GM12878 (cell line): ENCODE results near the gene STXBP5. TPM values are rescaled to one million over a fixed set of nuclear protein-coding genes. Genes with fewer than 3 reads are reported as not detected.

Experiments used
- ATAC-seq: fragments of 200-7000 bp; cut with Tn5 transposase; 3 replicates; pipeline ENCODE4 v1.9.1; 2020; ENCODE audit warnings: mild to moderate bottlenecking, moderate library complexity
- BruUV-seq: library from RNA; stranded (reverse); fragments of 400-500 nt; replicated peaks from 2 replicates; lab custom pipeline; 2021; lab: Mats Ljungman, UMichigan
- CTCF ChIA-PET: fragments of 300-600 bp; sonication (Branson Sonifier 250); formaldehyde crosslinking; extraction: SDS; loops from one replicate; lab custom pipeline; 2021; ENCODE audit warnings: inconsistent platforms; lab: Yijun Ruan, JAX
- POLR2A ChIA-PET: fragments of 350-600 bp; formaldehyde crosslinking; extraction: SDS; loops from one replicate; lab custom pipeline; 2021; ENCODE audit warnings: inconsistent platforms; lab: Charles Lee
- RAD21 ChIA-PET: fragments of 300-600 bp; sonication (Branson Sonifier 250); formaldehyde crosslinking; loops from one replicate; lab custom pipeline; 2023; ENCODE audit warnings: antibody characterized with exemption; ENCODE audit not compliant: unreplicated experiment; lab: Charles Lee
- SMC1A ChIA-PET: fragments of 300-600 bp; sonication (Branson Sonifier 250); formaldehyde crosslinking; loops from one replicate; lab custom pipeline; 2023; ENCODE audit not compliant: unreplicated experiment, uncharacterized antibody; lab: Charles Lee
- DNase-seq: peaks from one replicate; pipeline ENCODE4 v3.0.0-alpha.2; 2011; ENCODE audit warnings: low read depth, low spot score
- FAIRE-seq: peaks from 3 replicates; lab custom pipeline; 2011; peaks lifted over from hg19 to GRCh38; lab: Jason Lieb, UNC
- H2AFZ ChIP-seq: 2 replicates; pipeline ENCODE4 v1.6.0; 2011; ENCODE audit warnings: low read depth, low read length, control low read depth; ENCODE audit not compliant: control insufficient read depth
- H3K27ac ChIP-seq: 2 replicates; pipeline ENCODE4 v1.5.1; 2011; ENCODE audit warnings: control low read depth; ENCODE audit not compliant: control insufficient read depth, insufficient read depth
- H3K27me3 ChIP-seq, 2 experiments: replicated peaks in 1 of 2; 2 replicates each; pipeline versions ENCODE4 v1.6.0 to v1.6.1; 2011; ENCODE audit warnings: low read length in 1 of 2; ENCODE audit not compliant: control insufficient read depth in 2 of 2, insufficient read depth in 2 of 2
- H3K36me3 ChIP-seq, 2 experiments: 2 replicates each; pipeline ENCODE4 v1.5.1; 2011; ENCODE audit warnings: low read length in 1 of 2; ENCODE audit not compliant: control insufficient read depth in 2 of 2, insufficient read depth in 2 of 2
- H3K4me1 ChIP-seq: 2 replicates; pipeline ENCODE4 v1.6.1; 2011; ENCODE audit warnings: mild to moderate bottlenecking, low read length, moderate library complexity, mixed read lengths; ENCODE audit not compliant: control insufficient read depth, insufficient read depth
- H3K4me2 ChIP-seq: 2 replicates; pipeline ENCODE4 v1.6.0; 2011; ENCODE audit warnings: control low read depth; ENCODE audit not compliant: control insufficient read depth, insufficient read depth
- H3K4me3 ChIP-seq: fragments of 200-600 bp; sonication (generic); 2 replicates; pipeline ENCODE4 v1.5.1; 2016
- H3K79me2 ChIP-seq: 2 replicates; pipeline ENCODE4 v1.6.0; 2011; ENCODE audit warnings: low read length; ENCODE audit not compliant: control insufficient read depth, insufficient read depth
- H3K9ac ChIP-seq: 2 replicates; pipeline ENCODE4 v1.8.0; 2011; ENCODE audit warnings: low read length, control low read depth, mixed read lengths; ENCODE audit not compliant: control insufficient read depth, insufficient read depth
- H3K9me3 ChIP-seq: replicated peaks from 3 replicates; pipeline ENCODE4 v1.5.1; 2011; ENCODE audit warnings: mild to moderate bottlenecking, low read length; ENCODE audit not compliant: control insufficient read depth, insufficient read depth
- H4K20me1 ChIP-seq: 2 replicates; pipeline ENCODE4 v1.6.0; 2011; ENCODE audit not compliant: control insufficient read depth, insufficient read depth
- CBX5 ChIP-seq: sonication (generic); IDR thresholded peaks from 2 replicates; pipeline ENCODE4 v1.6.1; 2016; ENCODE audit warnings: low read depth, moderate library complexity, mild to moderate bottlenecking, inconsistent platforms
- CEBPZ ChIP-seq: fragments of 150-350 bp; IDR thresholded peaks from 2 replicates; pipeline ENCODE4 v1.6.1; 2016; ENCODE audit warnings: low read depth, low read length
- IKZF2 ChIP-seq, 2 experiments: fragments of 450-650 bp; IDR thresholded peaks; 2 replicates each; pipeline ENCODE4 v1.6.1; 2017; ENCODE audit warnings: mild to moderate bottlenecking in 2 of 2, moderate library complexity in 2 of 2
- NFIC ChIP-seq: IDR thresholded peaks from 2 replicates; pipeline ENCODE4 v1.6.1; 2012; ENCODE audit warnings: low read depth, mild to moderate bottlenecking, inconsistent platforms, low read length, moderate library complexity
- PAX5 ChIP-seq: IDR thresholded peaks from 2 replicates; pipeline ENCODE4 v1.6.1; 2011; ENCODE audit warnings: low read depth, low read length, borderline replicate concordance
- PBX3 ChIP-seq: IDR thresholded peaks from 2 replicates; pipeline ENCODE4 v1.6.1; 2011; ENCODE audit warnings: mild to moderate bottlenecking, low read depth, low read length, moderate library complexity; ENCODE audit not compliant: insufficient replicate concordance
- POU2F2 ChIP-seq: IDR thresholded peaks from 3 replicates; pipeline ENCODE4 v1.6.1; 2011; ENCODE audit warnings: low read depth, mild to moderate bottlenecking, low read length, borderline replicate concordance
- PRDM15 ChIP-seq: fragments of 450-650 bp; formaldehyde crosslinking; IDR thresholded peaks from 2 replicates; pipeline ENCODE4 v1.4.0; 2020; ENCODE audit warnings: mild to moderate bottlenecking, moderate library complexity
- REST ChIP-seq: IDR thresholded peaks from 2 replicates; pipeline ENCODE4 v1.6.1; 2012; ENCODE audit warnings: mild to moderate bottlenecking, low read depth, low read length
- SMC3 ChIP-seq: IDR thresholded peaks from 2 replicates; pipeline ENCODE4 v1.6.1; 2011; ENCODE audit warnings: low read length, improper control_type of control experiment, borderline replicate concordance
- ZNF274 ChIP-seq: IDR thresholded peaks from one replicate; pipeline ENCODE4 v1.8.0; 2011; ENCODE audit not compliant: insufficient read length, insufficient read depth
- WGBS: methylation state at CpG from one replicate; pipeline ENCODE4 v1.1.6; 2016; ENCODE audit warnings: low lambda C conversion rate; ENCODE audit not compliant: insufficient replicate concordance, insufficient coverage; ENCODE audit errors: missing lambda C conversion rate; 5-methylcytosine and 5-hydroxymethylcytosine counted together
- in situ Hi-C: fragments of 300-500 bp; cut with MboI; formaldehyde crosslinking; loops from 9 replicates; pipeline ENCODE4 v1.14.3; 2018; ENCODE audit warnings: mixed read lengths
- intact Hi-C: fragments of 100-400 bp; cut with micrococcal nuclease; formaldehyde crosslinking; loops from one replicate; pipeline ENCODE4 v1.14.2; 2022; ENCODE audit not compliant: unreplicated experiment
- polyA plus RNA-seq, 11 experiments: library from polyadenylated mRNA; depleted of rRNA in 4 of 11; unstranded in 6 of 11; stranded (reverse) in 5 of 11; fragments of >200 nt; fragmentation: Nextera tagmentation in 4 of 11; fragmentation: Illumina TruSeq in 1 of 11; extraction: Ambion mirVana in 4 of 11; extraction: Trizol in 1 of 11; gene quantifications; 1 replicate in 1 of 11; 2 replicates in 10 of 11; pipeline versions ENCODE4 v1.2.1 to v1.2.3, GENCODE V29; 2011 to 2016; ENCODE audit warnings: inconsistent platforms in 2 of 11, missing spikeins in 2 of 11, low read depth in 1 of 11
- total RNA-seq, 4 experiments: library from RNA; depleted of rRNA in 3 of 4; stranded (reverse); fragments of >200 nt in 3 of 4; fragmentation: Illumina TruSeq in 1 of 4; extraction: Trizol in 1 of 4; gene quantifications; 2 replicates each; pipeline versions ENCODE4 v1.2.1 to v1.2.3, GENCODE V29; 2013 to 2021

STXBP5 gene
- total and polyA plus RNA-seq, 10 of the 15 experiments (the other 5 are each of a cell fraction or from before 2014, with no cell fraction given), result 1.4 to 13.2 (median 8.4) TPM

GRCh38 chr6:147201885-147202515 is 2.2 kb upstream of the STXBP5 start:
- H3K36me3 ChIP-seq, result no peaks in the 10 kb centered on the region
- H2AFZ ChIP-seq, result peak overlapping the region; percentile 100
- no peaks in the 10 kb centered on the region for H4K20me1 ChIP-seq
- in situ Hi-C loops (no loop called here), intact Hi-C loops (loop anchor here (10.0 kb wide), 1 partner anchor 183 kb away; no protein-coding TSS in a partner anchor)
- WGBS, result 17% methylated on average over 16 of the region's 16 CpGs
- H3K27ac ChIP-seq, result peak overlapping the region; percentile 85
- H3K27me3 ChIP-seq, result no peaks in the 10 kb centered on the region
- H3K4me1 ChIP-seq, result no peaks in the 10 kb centered on the region
- H3K9ac ChIP-seq, result peak overlapping the region; percentile 65; the same call in 1 of the 2 replicates
- H3K4me2 ChIP-seq, result peak overlapping the region; percentile 97
- peak overlapping the region; percentile 76 for H3K4me3 ChIP-seq
- FAIRE-seq, result no peak
- peak; percentile 28 for ATAC-seq
- H3K9me3 ChIP-seq, result no peaks in the 10 kb centered on the region
- DNase-seq, result no peak
- SMC1A ChIA-PET, result interaction anchor here (1.2 kb wide), 1 partner anchor 9 kb away, joined by 4 read pairs; no protein-coding TSS in a partner anchor
- RAD21 ChIA-PET, result interaction anchor here (1.1 kb wide), 1 partner anchor 11 kb away, joined by 3 read pairs; no protein-coding TSS in a partner anchor
- CTCF ChIA-PET, result no interaction called here
- no TSS peak for BruUV-seq
- peaks cover 25% of the 10 kb centered on the region for H3K79me2 ChIP-seq
- POLR2A ChIA-PET, result interaction anchor here (0.6 kb wide), 1 partner anchor 43 kb away, joined by 4 read pairs; no protein-coding TSS in a partner anchor
- TF ChIP-seq ZNF274 (no peak), IKZF2 (IDR thresholded peaks at IDR 0.05) (no peak), POU2F2 (no peak), SMC3 (no peak), CBX5 (no peak), PRDM15 (no peak), PAX5 (no peak), REST (no peak), CEBPZ (no peak), PBX3 (no peak), NFIC (no peak)
